CD8-positive, alpha-beta memory T cell (primary cell): ENCODE data around the gene ALPK3. TPM values are rescaled to one million over a fixed set of nuclear protein-coding genes. Genes with fewer than 3 reads are reported as not detected.

Source experiments
- CTCF ChIA-PET: fragments of 350-600 bp; sonication (Branson Sonifier 250); formaldehyde crosslinking; loops from one replicate; lab custom pipeline; 2021; ENCODE audit warnings: antibody characterized with exemption; lab: Charles Lee
- POLR2A ChIA-PET: fragments of 350-600 bp; sonication (Branson Sonifier 250); formaldehyde crosslinking; loops from one replicate; lab custom pipeline; 2021; ENCODE audit warnings: antibody characterized with exemption; lab: Charles Lee
- DNase-seq, 5 donors: peaks; one replicate each; pipeline versions ENCODE4 v3.0.0 to v3.0.0-alpha.2; 2020 to 2022; ENCODE audit warnings: mixed read lengths in 1 of 5
- H3K27ac ChIP-seq: one replicate; pipeline ENCODE4 v1.7.0; 2013; ENCODE audit warnings: low read depth, mild to moderate bottlenecking, low read length, moderate library complexity
- H3K27me3 ChIP-seq: 2 replicates; pipeline ENCODE4 v1.7.0; 2013; ENCODE audit warnings: low read length, mild to moderate bottlenecking; ENCODE audit not compliant: insufficient read depth, poor library complexity, severe bottlenecking
- H3K36me3 ChIP-seq: 2 replicates; pipeline ENCODE4 v1.7.0; 2013; ENCODE audit warnings: mild to moderate bottlenecking, low read length, moderate library complexity; ENCODE audit not compliant: insufficient read depth
- H3K4me1 ChIP-seq: 2 replicates; pipeline ENCODE4 v1.7.0; 2013; ENCODE audit warnings: mild to moderate bottlenecking, low read length, moderate library complexity; ENCODE audit not compliant: insufficient read depth
- H3K4me3 ChIP-seq: 2 replicates; pipeline ENCODE4 v1.7.0; 2013; ENCODE audit warnings: mild to moderate bottlenecking, low read length
- H3K9me3 ChIP-seq: 2 replicates; pipeline ENCODE4 v1.7.0; 2013; ENCODE audit warnings: mild to moderate bottlenecking, low read length
- H3K27ac Mint-ChIP-seq, 8 donors: one replicate each; pipeline ENCODE4 v1.8.0; 2020 to 2021; ENCODE audit warnings: mixed read lengths in 8 of 8, mild to moderate bottlenecking in 6 of 8, inconsistent platforms in 3 of 8, moderate library complexity in 3 of 8
- H3K27me3 Mint-ChIP-seq, 2 donors: one replicate each; pipeline ENCODE4 v1.8.0; 2020 to 2021; ENCODE audit warnings: mixed read lengths in 2 of 2, mild to moderate bottlenecking in 1 of 2, moderate library complexity in 1 of 2
- H3K36me3 Mint-ChIP-seq, 3 donors: one replicate each; pipeline ENCODE4 v1.8.0; 2020 to 2021; ENCODE audit warnings: mixed read lengths in 3 of 3, inconsistent platforms in 1 of 3, mild to moderate bottlenecking in 1 of 3
- H3K4me1 Mint-ChIP-seq, 3 donors: one replicate each; pipeline ENCODE4 v1.8.0; 2020 to 2021; ENCODE audit warnings: mixed read lengths in 3 of 3, inconsistent platforms in 1 of 3, mild to moderate bottlenecking in 1 of 3
- H3K4me3 Mint-ChIP-seq, 7 donors: one replicate each; pipeline ENCODE4 v1.8.0; 2020 to 2021; ENCODE audit warnings: mixed read lengths in 7 of 7, mild to moderate bottlenecking in 6 of 7, moderate library complexity in 4 of 7, inconsistent platforms in 2 of 7
- H3K9me3 Mint-ChIP-seq, 5 donors: one replicate each; pipeline ENCODE4 v1.8.0; 2020 to 2022; ENCODE audit warnings: mixed read lengths in 5 of 5, mild to moderate bottlenecking in 3 of 5, moderate library complexity in 2 of 5, inconsistent platforms in 1 of 5
- polyA plus RNA-seq: library from polyadenylated mRNA; unstranded; fragments of 300-500 nt; fragmentation: Illumina TruSeq; gene quantifications from one replicate; pipeline ENCODE4 v1.2.3, GENCODE V29; 2021
- total RNA-seq, 2 experiments: library from RNA; stranded (reverse); gene quantifications; one replicate each; pipeline ENCODE4 v1.2.3, GENCODE V29; 2021

The ALPK3 gene
- total and polyA plus RNA-seq, 3 experiments from 2014 or later: 0.03 to 0.18 (median 0.07) TPM

DNA sequence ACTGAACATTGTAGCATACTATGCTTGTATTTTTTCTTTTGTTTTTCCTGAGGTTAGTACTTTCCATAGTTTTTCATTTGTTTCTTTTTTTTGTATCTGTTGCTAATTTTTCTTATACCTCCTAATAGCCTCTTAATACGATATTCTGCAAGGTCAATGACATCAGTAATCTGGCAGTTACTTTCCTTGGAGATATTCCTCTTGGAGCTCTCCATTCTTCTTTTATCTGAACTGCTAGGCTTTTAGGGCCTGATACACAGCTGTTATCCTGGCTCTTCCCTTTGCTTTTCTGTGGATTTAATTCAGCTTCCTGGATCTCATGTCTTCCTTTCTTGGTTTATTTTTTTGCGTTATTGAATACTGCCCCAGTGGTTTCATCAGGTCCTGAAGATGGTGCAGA is 12.9 kb downstream of the ALPK3 start:
- no peak overlapping the region for H3K4me3 Mint-ChIP-seq
- H3K36me3 Mint-ChIP-seq: no peaks in the 10 kb centered on the region
- no peaks in the 10 kb centered on the region for H3K9me3 ChIP-seq
- no peaks in the 10 kb centered on the region for H3K4me1 ChIP-seq
- H3K4me3 ChIP-seq: no peak overlapping the region
- ChIA-PET POLR2A (no interaction called here), CTCF (interaction anchor here (1.6 kb wide), 1 partner anchor 16 kb away, joined by 4 read pairs; no protein-coding TSS in a partner anchor)
- H3K36me3 ChIP-seq: no peaks in the 10 kb centered on the region
- no peaks in the 10 kb centered on the region for H3K4me1 Mint-ChIP-seq
- DNase-seq: no peak
- H3K9me3 Mint-ChIP-seq: no peaks in the 10 kb centered on the region
- no peak overlapping the region for H3K27ac Mint-ChIP-seq
- H3K27ac ChIP-seq: no peak overlapping the region
- no peaks in the 10 kb centered on the region for H3K27me3 ChIP-seq
- H3K27me3 Mint-ChIP-seq: peaks cover 1 to 4% of the 10 kb centered on the region in 2 donors

DNA sequence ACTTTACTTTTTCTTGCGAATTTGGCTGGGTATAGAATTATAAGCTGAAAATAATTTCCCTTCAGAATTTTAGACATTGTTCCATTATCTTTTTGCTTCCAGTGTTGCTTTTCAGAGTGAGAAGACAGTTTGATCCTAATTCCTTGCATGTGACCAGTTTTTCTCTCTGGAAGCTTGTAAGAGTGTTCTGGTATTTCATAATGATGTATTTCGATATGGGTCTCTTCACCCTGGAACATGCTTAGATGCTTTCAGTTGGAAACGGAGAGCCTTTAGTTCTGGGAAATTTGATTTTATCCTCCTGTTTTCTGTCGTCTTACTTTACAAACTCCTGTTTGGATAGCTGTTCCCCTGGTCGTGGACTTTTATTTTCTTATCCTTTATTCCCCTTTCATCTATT is 13.9 kb downstream of the ALPK3 start:
- H3K27me3 ChIP-seq: no peaks in the 10 kb centered on the region
- no peak overlapping the region for H3K27ac ChIP-seq
- Mint-ChIP-seq H3K4me1 (no peaks in the 10 kb centered on the region), H3K9me3 (no peaks in the 10 kb centered on the region), H3K27ac (peak overlapping the region in 1 of 8 donors; percentile 69), H3K36me3 (no peaks in the 10 kb centered on the region), H3K27me3 (peaks cover 4 to 6% of the 10 kb centered on the region in 2 donors), H3K4me3 (no peak overlapping the region)
- DNase-seq: no peak
- H3K9me3 ChIP-seq: no peaks in the 10 kb centered on the region
- CTCF ChIA-PET: interaction anchor here (1.0 to 1.6 kb wide), 2 partner anchors 10 to 15 kb away, joined by 3 to 4 read pairs; no protein-coding TSS in a partner anchor
- POLR2A ChIA-PET: no interaction called here
- no peaks in the 10 kb centered on the region for H3K36me3 ChIP-seq
- H3K4me3 ChIP-seq: no peak overlapping the region
- H3K4me1 ChIP-seq: no peaks in the 10 kb centered on the region

DNA sequence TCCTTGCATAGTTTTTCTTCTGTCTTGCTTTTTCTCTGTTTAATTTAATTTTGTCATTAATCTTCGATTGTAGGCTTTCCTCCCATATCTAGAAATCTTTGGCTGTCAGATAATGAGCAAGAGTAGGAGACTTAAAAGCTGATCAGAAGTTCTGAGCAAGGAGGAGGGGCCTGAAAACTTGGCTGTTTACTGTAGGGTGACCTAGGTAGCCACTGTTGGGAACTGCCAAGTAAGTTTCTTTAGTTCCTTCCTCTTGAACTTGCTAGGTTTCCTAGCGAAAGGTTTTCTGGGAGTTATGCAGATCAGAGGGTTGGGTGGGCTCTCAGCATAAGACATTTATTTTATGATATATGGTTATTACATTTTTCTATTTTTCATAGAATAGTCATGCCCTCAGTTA is 14.5 kb downstream of the ALPK3 start:
- Mint-ChIP-seq H3K27ac (peak overlapping the region in 1 of 8 donors; percentile 69), H3K4me1 (no peaks in the 10 kb centered on the region), H3K9me3 (no peaks in the 10 kb centered on the region), H3K4me3 (no peak overlapping the region), H3K27me3 (peaks cover 7 to 9% of the 10 kb centered on the region in 2 donors), H3K36me3 (no peaks in the 10 kb centered on the region)
- DNase-seq: no peak
- CTCF ChIA-PET: interaction anchor here (1.0 to 1.8 kb wide), 2 partner anchors 10 to 14 kb away, joined by 3 to 6 read pairs; no protein-coding TSS in a partner anchor
- Histone ChIP-seq H3K4me1 (no peaks in the 10 kb centered on the region), H3K9me3 (no peaks in the 10 kb centered on the region), H3K27me3 (peaks cover 4% of the 10 kb centered on the region), H3K27ac (no peak overlapping the region), H3K4me3 (no peak overlapping the region), H3K36me3 (no peaks in the 10 kb centered on the region)
- POLR2A ChIA-PET: no interaction called here

DNA sequence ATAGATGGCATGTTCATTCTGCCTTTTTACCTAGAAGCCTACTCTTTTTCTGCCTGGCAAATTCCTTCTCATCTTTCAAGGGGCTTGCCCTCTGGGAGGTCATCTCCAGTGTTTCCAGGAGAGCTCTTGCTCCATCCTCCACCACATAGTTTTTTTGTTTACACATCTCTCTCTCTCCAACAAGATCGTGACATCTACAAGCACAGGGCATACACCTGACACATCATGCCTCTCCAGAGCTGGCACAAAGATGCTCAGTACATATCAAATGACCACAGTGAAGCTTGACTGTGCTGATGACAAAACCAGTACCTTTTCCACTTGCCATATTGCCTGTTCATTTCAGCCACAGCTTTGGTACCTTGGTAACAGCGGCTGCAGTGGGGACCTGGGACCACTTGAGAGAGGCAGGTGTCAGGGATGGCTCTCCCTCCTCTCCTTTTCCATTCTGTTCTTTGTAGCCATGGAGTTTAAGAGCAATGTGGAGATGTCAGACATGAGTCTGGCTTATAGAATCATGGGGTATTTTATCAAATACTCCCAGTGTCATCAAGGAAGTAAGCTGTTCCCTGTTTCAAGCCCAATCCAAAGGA is 15.4 kb downstream of the ALPK3 start:
- no peak overlapping the region for H3K27ac ChIP-seq
- no peak overlapping the region for H3K4me3 Mint-ChIP-seq

DNA sequence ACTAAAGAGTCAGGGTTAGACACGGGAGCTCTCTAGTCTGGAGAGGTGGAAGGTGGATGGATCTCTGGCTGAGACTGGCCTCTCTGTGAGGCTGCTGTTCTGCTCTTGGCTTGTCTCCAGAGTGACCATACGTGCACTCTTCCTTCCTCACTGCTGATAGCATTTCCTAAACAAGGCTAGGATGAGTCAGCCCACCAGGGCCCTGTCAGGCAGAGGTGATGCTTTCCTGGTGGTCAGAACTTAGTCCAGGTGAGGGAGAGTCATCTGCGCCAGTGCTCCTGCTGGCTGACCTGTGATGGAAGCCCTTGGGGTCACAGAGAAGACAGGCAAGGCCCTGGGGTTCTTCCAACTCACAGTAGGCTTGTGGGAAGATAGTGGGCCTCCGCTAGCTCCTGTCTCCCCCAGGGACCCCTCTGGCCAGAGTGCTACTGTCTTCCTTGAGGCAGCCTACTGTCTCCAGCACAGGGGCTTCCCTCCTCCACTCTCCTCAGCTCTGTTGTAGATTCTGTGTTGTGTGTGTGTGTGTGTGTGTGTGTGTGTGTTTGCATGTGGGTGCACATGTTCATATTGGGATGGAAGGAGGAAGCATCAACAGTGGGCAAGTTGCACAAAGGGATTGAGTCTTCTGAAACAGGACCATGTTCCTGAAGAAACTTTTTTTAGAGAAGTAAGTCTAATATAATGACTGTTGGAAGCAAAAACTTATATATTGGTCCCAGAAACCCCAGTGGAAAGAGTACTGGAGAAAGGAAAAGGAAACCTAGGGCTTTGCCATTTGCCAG is 16.5 kb downstream of the ALPK3 start:
- H3K9me3 Mint-ChIP-seq: no peaks in the 10 kb centered on the region
- ChIA-PET POLR2A (no interaction called here), CTCF (interaction anchor here (1.0 kb wide), 1 partner anchor 10 kb away, joined by 3 read pairs; no protein-coding TSS in a partner anchor)
- Histone ChIP-seq H3K36me3 (no peaks in the 10 kb centered on the region), H3K27ac (no peak overlapping the region), H3K4me1 (no peaks in the 10 kb centered on the region), H3K9me3 (no peaks in the 10 kb centered on the region), H3K4me3 (no peak overlapping the region), H3K27me3 (peaks cover 4% of the 10 kb centered on the region)
- peaks cover 9 to 11% of the 10 kb centered on the region in 2 donors for H3K27me3 Mint-ChIP-seq
- no peaks in the 10 kb centered on the region for H3K4me1 Mint-ChIP-seq
- no peak overlapping the region for H3K4me3 Mint-ChIP-seq
- DNase-seq: no peak
- H3K36me3 Mint-ChIP-seq: no peaks in the 10 kb centered on the region
- peak overlapping the region in 1 of 8 donors; percentile 80 for H3K27ac Mint-ChIP-seq

More for the DNA sequence above, 15.4 kb downstream of the ALPK3 start:
- Mint-ChIP-seq H3K36me3 (no peaks in the 10 kb centered on the region), H3K4me1 (no peaks in the 10 kb centered on the region), H3K27ac (peak overlapping the region in 1 of 8 donors; percentile 10), H3K9me3 (no peaks in the 10 kb centered on the region), H3K27me3 (peaks cover 9 to 11% of the 10 kb centered on the region in 2 donors)
- Histone ChIP-seq H3K36me3 (no peaks in the 10 kb centered on the region), H3K27me3 (peaks cover 4% of the 10 kb centered on the region), H3K4me1 (no peaks in the 10 kb centered on the region), H3K4me3 (no peak overlapping the region), H3K9me3 (no peaks in the 10 kb centered on the region)
- DNase-seq: no peak
- ChIA-PET POLR2A (no interaction called here), CTCF (interaction anchor here (1.8 kb wide), 1 partner anchor 13 kb away, joined by 6 read pairs; no protein-coding TSS in a partner anchor)

DNA sequence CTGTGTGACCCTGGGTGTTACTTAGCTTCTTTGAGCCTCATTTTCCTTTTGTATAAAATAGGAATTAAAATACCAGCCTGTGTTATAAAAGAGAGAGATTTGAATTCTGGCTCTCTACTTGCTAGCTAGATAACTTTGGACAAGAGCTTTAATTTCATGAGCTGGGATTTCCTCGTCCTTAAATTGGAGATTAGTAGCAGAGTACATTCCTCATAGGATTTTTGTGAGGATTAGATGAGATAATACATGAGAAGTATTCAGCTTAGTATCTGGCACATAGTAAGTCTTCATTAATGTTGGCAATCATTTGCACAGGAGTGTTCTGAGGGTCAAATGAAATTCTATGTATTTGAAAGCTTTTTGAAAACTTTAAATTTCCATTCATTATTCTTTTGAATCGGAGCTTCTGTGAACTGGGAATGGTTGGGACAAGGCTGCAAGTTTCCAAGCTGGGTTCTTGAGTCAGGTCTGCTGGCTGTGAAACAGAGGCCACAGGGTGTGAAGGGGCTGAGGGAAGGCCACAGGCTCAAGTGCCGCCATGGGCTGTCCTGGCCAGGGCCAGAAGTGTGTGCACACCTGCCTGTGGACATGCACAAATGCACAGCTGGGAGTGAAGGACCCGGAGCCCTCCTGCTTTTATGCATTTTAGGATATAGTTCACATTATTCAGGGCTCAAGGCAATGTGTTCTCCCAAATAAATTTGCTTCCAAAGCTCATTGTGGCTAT is 17.2 kb downstream of the ALPK3 start:
- H3K27me3 ChIP-seq: peaks cover 4% of the 10 kb centered on the region
- H3K9me3 ChIP-seq: no peaks in the 10 kb centered on the region
- H3K4me1 ChIP-seq: no peaks in the 10 kb centered on the region
- Mint-ChIP-seq H3K27me3 (peaks cover 7 to 9% of the 10 kb centered on the region in 2 donors), H3K27ac (no peak overlapping the region), H3K4me1 (no peaks in the 10 kb centered on the region), H3K9me3 (no peaks in the 10 kb centered on the region), H3K4me3 (no peak overlapping the region), H3K36me3 (no peaks in the 10 kb centered on the region)
- no peak for DNase-seq
- CTCF ChIA-PET: interaction anchor here (1.0 kb wide), 1 partner anchor 9 kb away, joined by 3 read pairs; no protein-coding TSS in a partner anchor
- H3K27ac ChIP-seq: no peak overlapping the region
- H3K36me3 ChIP-seq: no peaks in the 10 kb centered on the region
- POLR2A ChIA-PET: no interaction called here
- H3K4me3 ChIP-seq: no peak overlapping the region

DNA sequence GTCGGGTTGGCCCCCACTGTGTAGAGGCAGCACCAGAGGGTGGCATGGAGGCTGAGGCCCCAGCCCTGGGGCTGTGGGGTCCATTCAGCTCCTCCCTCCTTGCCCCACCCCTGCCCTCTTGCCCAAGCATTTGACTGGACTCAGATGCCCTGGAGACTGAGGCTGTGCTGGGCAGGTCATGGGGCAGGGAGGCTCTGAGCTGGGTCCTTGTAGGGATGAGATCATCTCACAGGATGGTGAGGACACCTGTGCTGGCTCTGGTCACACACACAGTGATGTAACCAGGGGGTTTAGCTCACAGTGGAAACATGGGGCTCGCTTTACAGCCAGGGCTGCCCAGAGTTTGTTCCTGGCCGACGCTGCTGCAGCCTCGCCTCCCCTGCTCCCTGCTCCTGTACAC is 17.8 kb downstream of the ALPK3 start:
- DNase-seq: no peak
- no peaks in the 10 kb centered on the region for H3K9me3 Mint-ChIP-seq
- H3K36me3 ChIP-seq: no peaks in the 10 kb centered on the region
- H3K9me3 ChIP-seq: no peaks in the 10 kb centered on the region
- H3K4me1 Mint-ChIP-seq: no peaks in the 10 kb centered on the region
- peaks cover 7 to 9% of the 10 kb centered on the region in 2 donors for H3K27me3 Mint-ChIP-seq
- CTCF ChIA-PET: interaction anchor here (1.0 kb wide), 1 partner anchor 8 kb away, joined by 3 read pairs; no protein-coding TSS in a partner anchor
- H3K27ac Mint-ChIP-seq: no peak overlapping the region
- H3K4me1 ChIP-seq: no peaks in the 10 kb centered on the region
- no peak overlapping the region for H3K27ac ChIP-seq
- H3K4me3 Mint-ChIP-seq: no peak overlapping the region
- no peak overlapping the region for H3K4me3 ChIP-seq
- H3K27me3 ChIP-seq: peaks cover 4% of the 10 kb centered on the region
- POLR2A ChIA-PET: no interaction called here
- no peaks in the 10 kb centered on the region for H3K36me3 Mint-ChIP-seq
